H1 (cell line): Measurements from ENCODE around the gene SUGP1. TPM values are rescaled to one million over a fixed set of nuclear protein-coding genes. Genes with fewer than 3 reads are reported as not detected.

ENCODE experiments used
- CHD7 ChIP-seq: fragments of 300-600 bp; sonication (generic); IDR thresholded peaks from 2 replicates; pipeline ENCODE4 v1.7.1; 2012; ENCODE audit warnings: low read length, moderate library complexity, mild to moderate bottlenecking, inconsistent platforms; ENCODE audit not compliant: insufficient replicate concordance
- polyA plus RNA-seq, 7 experiments: library from polyadenylated mRNA; depleted of rRNA in 3 of 7; stranded (reverse) in 5 of 7; unstranded in 2 of 7; fragments of >200 nt in 5 of 7; fragments of 200-250 nt in 2 of 7; gene quantifications; 1 replicate in 5 of 7; 2 replicates in 1 of 7; 4 replicates in 1 of 7; pipeline versions ENCODE4 v1.2.1 to v1.2.3, GENCODE V29; 2011 to 2013; ENCODE audit warnings: missing spikeins in 2 of 7, mixed read lengths in 2 of 7
- total RNA-seq: library from RNA; stranded (reverse); fragmentation: NEBNext Ultra II Directional; extraction: Animal tissue kit (Norgen Biotek cat#: 25700); gene quantifications from 2 replicates; pipeline ENCODE4 v1.2.1, GENCODE V29; 2021

The SUGP1 gene
- total and polyA plus RNA-seq, 2 of the 8 experiments (the other 6 are each of a cell fraction or from before 2014, with no cell fraction given): 38.5 to 65.2 TPM

DNA sequence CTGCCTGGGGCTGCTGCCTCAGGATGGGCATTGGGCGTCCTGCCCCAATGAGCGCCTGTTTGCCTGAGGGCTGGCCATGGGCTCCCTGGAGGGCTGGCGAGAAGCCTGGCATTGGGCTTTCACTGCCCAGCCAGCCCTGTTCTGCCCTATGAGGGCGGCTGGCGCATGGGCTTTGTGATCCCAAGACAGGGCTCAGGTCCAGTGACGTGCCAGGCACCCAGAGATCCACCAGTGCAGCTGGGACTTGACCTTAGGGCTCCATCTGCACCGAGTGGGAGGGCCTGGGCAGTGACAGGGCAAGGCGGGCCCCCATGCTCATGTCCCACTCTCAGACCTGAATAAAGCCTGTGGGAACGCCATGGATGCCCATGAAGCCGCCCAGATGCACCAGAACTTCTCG, 34.6 kb upstream of the SUGP1 start (continued):
- TF ChIP-seq CHD7: no peak
